Stimulated activated CD4-positive, alpha-beta T cell treated with anti-CD3 and anti-CD28 coated beads, TNF-alpha, amount 100 ng/mL, for 48 hours (primary cell): ENCODE data around the gene SRPK2.
"Not testable (repeated sequence)": the region's sequence is repeated elsewhere in the genome, so short reads cannot be mapped to it uniquely, and the experiment has no call there.

ENCODE experiments used
- DNase-seq, 3 donors: peaks; one replicate each; pipeline ENCODE4 v3.0.0-alpha.2; 2020; ENCODE audit warnings: low read depth in 3 of 3

The SRPK2 gene

GRCh38 chr7:105388356-105389087 is at the start of gene SRPK2:
TSS of gene SRPK2 (minus strand) at chr7:105388921.
- DNase-seq: peak; percentile 55 to 71 (median 59)

- DNase-seq: no peak
Measured at GRCh38 chr7:105438254-105438653, 49.5 kb upstream of the SRPK2 start.

- DNase-seq: not testable (repeated sequence)
Measured at GRCh38 chr7:105437356-105437755, 48.6 kb upstream of the SRPK2 start.

GRCh38 chr7:105429746-105430612 is 41.3 kb upstream of the SRPK2 start:
- DNase-seq: peak in 2 of 3 donors; percentile 26 to 44

GRCh38 chr7:105426606-105427146 is 38.0 kb upstream of the SRPK2 start:
- DNase-seq: peak in 1 of 3 donors; percentile 6

GRCh38 chr7:105423987-105424386 is 35.3 kb upstream of the SRPK2 start:
- DNase-seq: no peak

GRCh38 chr7:105413887-105414437 is 25.2 kb upstream of the SRPK2 start:
- no peak for DNase-seq

GRCh38 chr7:105410774-105411173 is 22.1 kb upstream of the SRPK2 start:
- not testable (repeated sequence) for DNase-seq

- not testable (repeated sequence) for DNase-seq
Measured at GRCh38 chr7:105409775-105410174, 21.1 kb upstream of the SRPK2 start.

- DNase-seq: no peak
Measured at GRCh38 chr7:105408791-105409410, 20.2 kb upstream of the SRPK2 start.

- DNase-seq: no peak
Measured at GRCh38 chr7:105403128-105403527, 14.4 kb upstream of the SRPK2 start.

- DNase-seq: no peak
Measured at GRCh38 chr7:105402221-105403095, 13.7 kb upstream of the SRPK2 start.

- DNase-seq: no peak
Measured at GRCh38 chr7:105399043-105399725, 10.5 kb upstream of the SRPK2 start.

GRCh38 chr7:105396566-105396965 is 7.8 kb upstream of the SRPK2 start:
- DNase-seq: no peak

- DNase-seq: no peak
Measured at GRCh38 chr7:105391429-105391828, 2.7 kb upstream of the SRPK2 start.

GRCh38 chr7:105389889-105390288 is 1.2 kb upstream of the SRPK2 start:
- no peak for DNase-seq

GRCh38 chr7:105389088-105389650 is 448 bp upstream of the SRPK2 start:
- DNase-seq: peak in 2 of 3 donors; percentile 9 to 25

- peak; percentile 22 to 34 (median 32) for DNase-seq
Measured at GRCh38 chr7:105387508-105388355, 989 bp downstream of the SRPK2 start.

- DNase-seq: no peak
Measured at GRCh38 chr7:105377903-105378302, 10.8 kb downstream of the SRPK2 start.
